GM10847 (cell line): ENCODE results near the gene MGAT5.

ENCODE experiments used
- POLR2A ChIP-seq: IDR thresholded peaks from 2 replicates; pipeline ENCODE4 v1.6.1; 2011; ENCODE audit not compliant: insufficient read length; ENCODE audit errors: extremely low read depth

Gene MGAT5

GRCh38 chr2:134276381-134277172, 22.7 kb downstream of the MGAT5 start:
- TF ChIP-seq POLR2A, result no peak

DNA sequence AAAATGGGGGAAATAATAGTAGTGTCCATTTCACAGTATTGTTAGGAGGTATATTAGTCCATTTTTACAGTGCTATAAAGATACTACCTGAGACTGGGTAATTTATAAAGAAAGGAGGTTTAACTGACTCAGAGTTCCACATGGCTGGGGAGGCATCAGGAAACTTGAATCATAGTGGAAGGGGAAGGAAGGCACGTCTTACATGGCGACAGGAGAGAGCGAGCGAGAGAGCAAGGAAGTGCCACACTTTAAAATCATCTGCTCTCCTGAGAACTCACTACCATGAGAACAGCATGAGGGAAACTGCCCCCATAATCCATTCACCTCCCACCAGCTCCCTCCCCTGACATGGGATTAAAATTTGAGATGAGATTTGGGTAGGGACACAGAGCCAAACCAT, 23.4 kb downstream of the MGAT5 start:
- no peak for TF ChIP-seq POLR2A

DNA sequence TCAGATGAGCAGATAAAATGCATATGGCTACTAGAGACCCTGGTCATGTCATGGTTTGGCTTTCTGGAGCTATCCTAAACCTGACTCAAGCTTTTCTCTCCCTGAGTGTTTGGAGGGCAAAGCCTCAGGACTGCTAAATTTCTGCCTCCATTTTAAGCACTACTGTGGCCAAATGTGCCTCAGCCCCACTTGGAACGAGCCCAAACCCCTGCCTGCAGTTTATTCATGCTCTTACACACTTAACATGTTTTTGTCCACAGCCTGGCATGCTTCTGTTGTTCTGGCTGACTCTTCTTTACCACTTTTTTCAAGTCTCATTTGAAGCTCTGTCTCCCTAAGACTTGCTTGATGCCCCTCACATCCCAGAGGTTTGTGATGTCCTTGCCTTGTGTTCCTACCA, 24.7 kb downstream of the MGAT5 start:
- TF ChIP-seq POLR2A, result no peak

GRCh38 chr2:134279417-134279816, 25.5 kb downstream of the MGAT5 start:
- no peak for TF ChIP-seq POLR2A

GRCh38 chr2:134280231-134280630, 26.4 kb downstream of the MGAT5 start:
- no peak for TF ChIP-seq POLR2A

GRCh38 chr2:134280726-134281125, 26.9 kb downstream of the MGAT5 start:
- TF ChIP-seq POLR2A, result no peak

DNA sequence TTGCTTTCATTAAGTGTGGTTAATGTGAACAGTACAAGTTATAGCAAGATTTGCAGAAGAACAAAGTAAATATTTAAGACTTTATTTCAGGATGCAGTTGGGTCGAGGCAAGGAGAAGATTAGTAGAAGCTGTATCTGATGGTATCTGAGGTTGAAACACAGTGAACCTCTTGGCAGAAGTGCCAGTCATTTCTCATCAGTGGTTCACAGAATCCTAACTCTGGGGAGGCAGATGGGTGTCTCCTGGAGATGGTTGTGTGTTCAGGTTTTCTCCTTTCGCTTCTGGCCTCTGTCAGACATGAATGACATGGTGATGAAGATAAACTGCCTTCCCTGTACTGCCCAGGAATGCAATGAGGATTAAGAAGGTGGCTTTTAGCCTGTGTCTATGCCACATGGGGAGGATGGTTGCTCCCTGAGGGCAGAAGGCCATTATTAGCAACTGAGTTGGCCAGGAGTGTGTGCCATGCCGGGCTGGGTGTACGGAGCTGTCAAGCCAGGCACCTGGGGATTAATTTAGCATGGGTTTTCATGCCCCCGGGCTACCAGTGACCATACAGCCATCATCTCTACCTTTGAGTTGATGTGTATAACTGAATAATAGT, 28.0 kb downstream of the MGAT5 start:
- no peak for TF ChIP-seq POLR2A

GRCh38 chr2:134282629-134283400, 28.9 kb downstream of the MGAT5 start:
- no peak for TF ChIP-seq POLR2A

GRCh38 chr2:134283661-134284060, 29.8 kb downstream of the MGAT5 start:
- TF ChIP-seq POLR2A, result no peak

DNA sequence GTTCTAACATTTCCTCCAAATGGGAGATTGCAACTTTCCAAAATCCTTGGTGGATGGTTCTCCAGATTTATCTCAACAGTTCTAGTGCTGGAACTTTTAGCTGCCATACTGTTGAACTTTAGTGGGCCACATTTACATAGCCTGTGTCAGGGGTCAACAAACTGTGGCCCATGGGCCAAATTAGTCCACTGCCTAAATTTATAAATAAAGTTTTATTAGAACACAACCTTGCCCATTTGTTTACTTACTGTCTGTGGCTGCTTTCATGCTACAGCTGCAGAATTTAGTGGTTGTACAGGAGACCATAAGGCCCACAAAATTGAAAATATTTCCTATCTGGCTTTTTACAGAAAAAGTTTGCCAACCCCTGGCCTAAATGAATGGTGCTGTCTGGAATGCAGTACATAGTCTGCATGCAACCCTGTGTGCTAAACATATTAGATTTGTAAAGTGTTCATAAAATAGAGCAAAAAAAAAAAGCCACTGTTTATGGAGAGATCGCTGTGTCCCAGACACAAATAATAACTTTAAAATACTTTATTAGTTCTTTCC, 30.3 kb downstream of the MGAT5 start:
- no peak for TF ChIP-seq POLR2A

GRCh38 chr2:134287323-134287722, 33.5 kb downstream of the MGAT5 start:
- TF ChIP-seq POLR2A, result no peak

DNA sequence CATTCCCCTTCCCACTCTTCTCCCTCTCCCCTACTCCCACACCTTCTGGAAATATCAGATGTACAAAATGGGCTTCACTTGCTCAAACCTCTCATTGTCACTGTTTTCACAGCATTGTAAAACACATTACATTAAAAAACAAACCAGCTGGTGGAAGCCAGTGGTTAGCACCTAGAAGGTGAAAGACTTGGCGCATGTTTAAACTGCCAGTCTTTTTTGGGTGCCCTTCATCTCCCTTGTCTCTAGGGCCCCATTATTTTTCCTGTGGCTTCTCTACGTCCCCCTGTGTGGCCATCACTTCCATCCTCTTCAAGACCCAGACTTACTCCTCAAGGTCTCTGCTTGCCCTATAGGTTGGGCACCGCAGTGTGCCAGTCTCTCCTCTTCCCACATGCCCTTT, 34.9 kb downstream of the MGAT5 start:
- no peak for TF ChIP-seq POLR2A

GRCh38 chr2:134289225-134289624, 35.4 kb downstream of the MGAT5 start:
- TF ChIP-seq POLR2A, result no peak

GRCh38 chr2:134290358-134290757, 36.5 kb downstream of the MGAT5 start:
- TF ChIP-seq POLR2A, result no peak

DNA sequence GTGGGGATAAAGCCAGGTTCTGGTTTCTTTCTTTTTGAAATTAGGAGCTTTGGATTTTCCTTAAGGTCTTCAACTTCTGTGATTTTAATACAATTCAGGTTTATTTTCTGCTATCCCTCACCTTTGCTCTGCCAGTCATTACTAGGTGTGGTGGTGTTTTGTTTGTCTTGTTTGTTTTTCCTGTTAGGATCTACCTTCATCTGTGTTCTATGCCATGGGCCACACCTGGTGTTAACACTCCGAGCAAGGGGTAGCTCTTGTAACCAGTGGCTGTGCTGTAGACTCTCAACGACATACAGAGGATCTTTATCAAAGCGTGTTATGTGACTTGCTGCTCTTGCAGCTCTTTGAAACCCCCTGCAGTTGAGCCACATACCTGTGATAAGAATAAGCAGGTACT, 38.6 kb downstream of the MGAT5 start:
- no peak for TF ChIP-seq POLR2A

DNA sequence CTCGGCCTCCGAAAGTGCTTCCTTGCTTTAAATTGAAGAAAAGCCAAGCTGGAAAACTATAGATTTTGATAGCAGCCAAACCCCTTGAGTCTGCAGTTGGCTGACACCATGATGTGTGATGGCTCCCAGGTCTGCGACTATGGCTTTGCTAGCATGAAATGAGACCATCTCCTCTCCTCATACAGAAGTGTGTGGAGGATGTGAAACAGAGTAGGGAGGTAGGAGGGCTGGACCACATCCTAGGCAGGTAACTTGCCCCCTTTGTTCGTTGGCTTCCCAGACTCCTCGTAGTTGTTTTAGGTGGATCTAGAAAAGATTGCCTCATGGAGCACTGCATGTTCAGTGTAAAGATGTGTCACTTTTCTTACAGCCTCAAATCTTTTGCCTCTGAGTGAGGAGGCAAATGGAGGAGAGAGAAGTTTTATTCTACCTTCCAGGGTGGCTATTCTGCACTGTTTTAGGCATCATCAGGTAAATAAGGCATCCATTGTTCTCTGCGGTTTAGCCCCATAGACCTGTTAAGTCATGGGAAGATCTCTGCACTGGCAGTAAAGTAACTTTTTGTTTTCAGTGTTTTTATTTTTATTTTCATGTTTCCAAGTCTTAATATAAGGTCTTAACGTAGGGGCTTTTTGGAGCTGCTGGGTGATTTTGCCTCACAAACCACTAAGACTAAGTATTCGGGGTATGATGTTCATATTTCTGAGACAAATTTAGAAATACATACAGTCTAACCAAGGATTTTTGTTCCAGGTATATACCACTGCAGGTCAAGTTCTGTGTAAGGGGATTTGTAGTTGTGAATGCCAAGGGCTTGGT, 40.1 kb downstream of the MGAT5 start:
- TF ChIP-seq POLR2A, result no peak

DNA sequence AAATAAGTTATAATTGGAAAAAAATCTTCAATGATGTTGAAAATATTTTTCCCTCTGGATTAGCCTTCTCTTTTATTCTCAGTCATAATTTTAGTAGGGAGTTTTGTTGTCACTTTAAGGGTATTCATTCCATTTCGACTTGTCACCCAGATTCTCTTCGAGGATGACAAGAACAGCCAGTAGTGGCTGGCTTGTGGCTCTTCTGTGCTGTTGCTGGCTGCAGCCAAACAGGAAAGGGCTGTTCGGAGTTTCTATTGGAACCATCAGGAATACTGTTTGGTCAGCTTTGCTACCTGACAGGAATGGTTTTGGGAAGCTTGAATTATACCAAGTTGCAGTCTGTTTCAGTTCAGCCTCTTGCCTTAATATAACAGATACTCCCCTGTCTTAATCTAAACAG, 41.6 kb downstream of the MGAT5 start:
- TF ChIP-seq POLR2A, result no peak
